HEK293 (cell line): ENCODE results near the gene IL6.
"Not testable (repeated sequence)": the region's sequence is repeated elsewhere in the genome, so short reads cannot be mapped to it uniquely, and the experiment has no call there.

Source experiments
- CTCF ChIA-PET: fragments of 350-600 bp; formaldehyde crosslinking; extraction: SDS; loops from one replicate; lab custom pipeline; 2021; ENCODE audit warnings: antibody characterized with exemption; lab: Yijun Ruan, JAX
- POLR2A ChIA-PET: fragments of 300-600 bp; formaldehyde crosslinking; extraction: SDS; loops from one replicate; lab custom pipeline; 2020; ENCODE audit warnings: antibody characterized with exemption, inconsistent platforms; lab: Yijun Ruan, JAX
- H3K27ac ChIP-seq: fragments of 200-500 bp; sonication (Bioruptor generic); 2 replicates; pipeline ENCODE4 v1.5.1; 2014; ENCODE audit warnings: low read depth, low read length, control low read depth, inconsistent platforms; ENCODE audit errors: extremely low read depth
- H3K36me3 ChIP-seq, 2 experiments: fragments of 200-500 bp in 1 of 2; sonication (Bioruptor generic) in 1 of 2; 1 replicate in 1 of 2; 2 replicates in 1 of 2; pipeline ENCODE4 v1.5.1; 2014 to 2017; ENCODE audit warnings: inconsistent platforms in 2 of 2, low read length in 2 of 2; ENCODE audit not compliant: control insufficient read depth in 2 of 2, insufficient read depth in 1 of 2
- H3K4me1 ChIP-seq: fragments of 200-500 bp; sonication (Bioruptor generic); 2 replicates; pipeline ENCODE4 v1.5.1; 2014; ENCODE audit warnings: mild to moderate bottlenecking, low read length, inconsistent platforms; ENCODE audit not compliant: control insufficient read depth, insufficient read depth
- H3K4me3 ChIP-seq: 2 replicates; pipeline ENCODE4 v1.5.1; 2011; ENCODE audit warnings: low read depth, mild to moderate bottlenecking, control low read depth, low read length, moderate library complexity
- H3K9me3 ChIP-seq: fragments of 200-500 bp; sonication (Bioruptor generic); 2 replicates; pipeline ENCODE4 v1.5.1; 2014; ENCODE audit warnings: low read depth, low read length, inconsistent platforms; ENCODE audit not compliant: control insufficient read depth, insufficient read depth
- BCL6B ChIP-seq: fragments of 450-650 bp; formaldehyde crosslinking; IDR thresholded peaks from 2 replicates; pipeline ENCODE4 v1.5.1; 2017; ENCODE audit warnings: missing biosample characterization, missing genetic modification characterization
- KLF8 ChIP-seq: fragments of 450-650 bp; formaldehyde crosslinking; IDR thresholded peaks from 2 replicates; pipeline ENCODE4 v1.5.1; 2016; ENCODE audit warnings: missing biosample characterization, missing genetic modification characterization
- TCF7L2 ChIP-seq: IDR thresholded peaks from 2 replicates; pipeline ENCODE4 v1.6.1; 2011; ENCODE audit warnings: low read depth, mild to moderate bottlenecking, inconsistent platforms, low read length, moderate library complexity, borderline replicate concordance
- ZBTB8A ChIP-seq: fragments of 450-650 bp; formaldehyde crosslinking; IDR thresholded peaks from 2 replicates; pipeline ENCODE4 v1.5.1; 2016; ENCODE audit warnings: missing biosample characterization, missing genetic modification characterization
- ZNF184 ChIP-seq: fragments of 450-650 bp; IDR thresholded peaks from 2 replicates; pipeline ENCODE4 v1.5.1; 2018; ENCODE audit warnings: missing biosample characterization, mild to moderate bottlenecking, missing genetic modification characterization
- ZNF19 ChIP-seq: fragments of 450-650 bp; formaldehyde crosslinking; IDR thresholded peaks from 2 replicates; pipeline ENCODE4; 2016; ENCODE audit warnings: missing biosample characterization, missing genetic modification characterization, low read depth
- ZNF211 ChIP-seq: fragments of 450-650 bp; formaldehyde crosslinking; IDR thresholded peaks from 2 replicates; pipeline ENCODE4 v1.5.1; 2016; ENCODE audit warnings: low read depth, missing biosample characterization, missing genetic modification characterization
- ZNF645 ChIP-seq: fragments of 450-650 bp; formaldehyde crosslinking; IDR thresholded peaks from 2 replicates; pipeline ENCODE4; 2016; ENCODE audit warnings: missing biosample characterization, missing genetic modification characterization
- ZNF776 ChIP-seq: fragments of 450-650 bp; formaldehyde crosslinking; IDR thresholded peaks from 2 replicates; pipeline ENCODE4 v1.5.0; 2017; ENCODE audit warnings: missing biosample characterization, missing genetic modification characterization, borderline replicate concordance
- ZXDB ChIP-seq: fragments of 450-650 bp; formaldehyde crosslinking; IDR thresholded peaks from 2 replicates; pipeline ENCODE4 v1.5.1; 2016; ENCODE audit warnings: missing biosample characterization, missing genetic modification characterization

The IL6 gene

GRCh38 chr7:22688084-22688483, 38.9 kb upstream of the IL6 start:
- no peak overlapping the region for H3K27ac ChIP-seq
- TF ChIP-seq ZNF211 (tag by site-specific recombination): no peak
- no peak for TF ChIP-seq ZNF184 (tag by site-specific recombination)
- no peaks in the 10 kb centered on the region for H3K36me3 ChIP-seq
- ChIA-PET CTCF (interaction anchor here (1.2 kb wide), 1 partner anchor 578 kb away, joined by 3 read pairs; no protein-coding TSS in a partner anchor), POLR2A (no interaction called here)
- no peaks in the 10 kb centered on the region for H3K9me3 ChIP-seq
- no peak overlapping the region for H3K4me3 ChIP-seq
- no peaks in the 10 kb centered on the region for H3K4me1 ChIP-seq

GRCh38 chr7:22688934-22689333, 38.1 kb upstream of the IL6 start:
- H3K9me3 ChIP-seq, H3K4me3 ChIP-seq, H3K4me1 ChIP-seq, H3K27ac ChIP-seq, POLR2A ChIA-PET, H3K36me3 ChIP-seq: not testable (repeated sequence)
- TF ChIP-seq BCL6B (tag by site-specific recombination): peak; percentile 47; the same call in 1 of the 2 replicates
- CTCF ChIA-PET: interaction anchor here (0.9 kb wide), 1 partner anchor 10 kb away, joined by 3 read pairs; no protein-coding TSS in a partner anchor

- Histone ChIP-seq H3K27ac (no peak overlapping the region), H3K9me3 (no peaks in the 10 kb centered on the region), H3K36me3 (no peaks in the 10 kb centered on the region), H3K4me3 (no peak overlapping the region), H3K4me1 (no peaks in the 10 kb centered on the region)
- ChIA-PET CTCF (no interaction called here), POLR2A (no interaction called here)
- TF ChIP-seq TCF7L2: no peak
- TF ChIP-seq ZXDB: no peak
- TF ChIP-seq KLF8 (tag by site-specific recombination): no peak
Observed at GRCh38 chr7:22694597-22695207, 32.3 kb upstream of the IL6 start.

- ChIA-PET POLR2A (no interaction called here), CTCF (interaction anchor here (0.7 to 0.9 kb wide), 2 partner anchors 358 to 360 kb away, joined by 3 to 7 read pairs; no protein-coding TSS in a partner anchor)
- no peaks in the 10 kb centered on the region for H3K9me3 ChIP-seq
- no peak overlapping the region for H3K27ac ChIP-seq
- no peak overlapping the region for H3K4me3 ChIP-seq
- TF ChIP-seq ZBTB8A (tag by site-specific recombination): no peak
- no peak for TF ChIP-seq ZNF645 (tag by site-specific recombination)
- TF ChIP-seq ZNF776 (tag by site-specific recombination): no peak
- no peak for TF ChIP-seq ZNF19 (tag by site-specific recombination)
- TF ChIP-seq, all 188 proteins: peak for 0
- H3K4me1 ChIP-seq: no peaks in the 10 kb centered on the region
- H3K36me3 ChIP-seq: no peaks in the 10 kb centered on the region
Observed at GRCh38 chr7:22695476-22696132, 31.4 kb upstream of the IL6 start.
